Measurements from ENCODE around the gene ACOT11.

GRCh38 chr1:54545916-54546635 lies 2.0 kb upstream of the ACOT11 start:
- no peak for TF ChIP-seq POLR2A (IDR thresholded peaks at IDR 0.05)
- no peak for TF ChIP-seq CTCF (IDR thresholded peaks at IDR 0.05)
